GM19328 (cell line): ENCODE results near the gene SMARCD1.
"Not testable (repeated sequence)": the region's sequence is repeated elsewhere in the genome, so short reads cannot be mapped to it uniquely, and the experiment has no call there.

Source experiments
- ATAC-seq: cut with Tn5 transposase; IDR thresholded peaks from one replicate; pipeline ENCODE4 v1.9.1; 2021; ENCODE audit warnings: mild to moderate bottlenecking, moderate library complexity; ENCODE audit not compliant: unreplicated experiment

Gene SMARCD1

DNA sequence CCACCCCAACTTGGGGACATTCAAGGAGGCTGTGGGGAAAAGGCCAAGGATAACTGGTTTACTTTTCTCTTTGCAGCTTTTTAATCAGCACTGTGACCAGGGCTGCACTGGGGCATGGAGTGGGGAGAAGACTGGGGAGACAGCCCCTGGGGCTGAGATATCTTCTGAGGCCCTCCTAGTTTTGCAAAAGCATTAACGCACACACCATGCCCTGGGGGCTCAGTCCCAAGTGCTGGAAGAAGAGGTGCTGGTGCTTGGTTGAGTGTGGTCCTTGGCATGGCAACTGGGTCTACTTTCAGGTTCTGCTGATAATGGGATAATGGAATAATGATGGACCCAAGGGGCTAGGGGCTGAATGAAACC lies 9.4 kb upstream of the SMARCD1 start:
- ATAC-seq = no peak

DNA sequence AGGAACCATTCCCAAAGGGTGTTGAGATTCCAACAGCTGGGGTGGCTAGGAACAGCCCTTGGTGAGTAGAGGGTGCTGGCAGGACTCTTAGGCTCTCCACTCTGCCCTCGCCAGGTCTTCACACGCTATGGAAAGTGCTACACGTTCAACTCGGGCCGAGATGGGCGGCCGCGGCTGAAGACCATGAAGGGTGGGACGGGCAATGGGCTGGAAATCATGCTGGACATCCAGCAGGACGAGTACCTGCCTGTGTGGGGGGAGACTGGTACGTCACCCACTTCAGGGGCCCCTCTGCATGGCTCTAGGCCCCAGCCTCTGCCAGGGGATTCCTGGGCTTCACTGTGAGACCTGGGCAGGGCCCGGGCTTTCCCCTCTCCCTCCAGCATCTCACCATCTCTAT lies 8.0 kb upstream of the SMARCD1 start:
- no peak for ATAC-seq

DNA sequence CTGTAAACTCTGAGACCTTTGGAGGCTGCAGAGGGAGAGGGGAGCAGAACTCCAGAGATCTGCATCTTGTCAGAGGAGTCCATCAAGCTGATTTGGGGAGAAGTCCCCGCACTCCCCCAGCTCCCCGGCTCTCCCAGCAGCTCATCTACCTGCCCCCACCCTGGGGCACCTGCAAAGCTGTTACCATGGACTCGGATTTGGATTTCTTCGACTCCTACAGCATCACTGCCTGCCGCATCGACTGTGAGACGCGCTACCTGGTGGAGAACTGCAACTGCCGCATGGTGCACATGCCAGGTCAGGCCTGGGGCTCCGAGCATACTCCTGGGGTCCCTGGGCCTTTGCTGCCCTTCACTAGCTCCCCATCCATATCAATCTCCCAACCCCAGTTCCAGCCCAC lies 6.9 kb upstream of the SMARCD1 start:
- no peak for ATAC-seq

DNA sequence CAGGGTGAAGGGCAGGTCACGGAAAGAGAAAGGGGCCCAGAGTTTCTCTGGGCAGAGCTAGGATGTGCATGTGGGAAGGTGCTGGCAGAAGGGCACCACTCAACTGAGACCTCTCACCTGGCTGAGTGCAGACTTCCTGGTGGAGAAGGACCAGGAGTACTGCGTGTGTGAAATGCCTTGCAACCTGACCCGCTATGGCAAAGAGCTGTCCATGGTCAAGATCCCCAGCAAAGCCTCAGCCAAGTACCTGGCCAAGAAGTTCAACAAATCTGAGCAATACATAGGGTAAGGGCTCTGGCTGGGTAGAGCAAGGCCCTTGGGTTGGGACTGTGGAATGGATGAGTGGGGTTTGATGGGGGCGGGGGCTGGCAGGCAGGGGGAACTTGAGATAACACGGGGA lies 5.4 kb upstream of the SMARCD1 start:
- no peak for ATAC-seq

DNA sequence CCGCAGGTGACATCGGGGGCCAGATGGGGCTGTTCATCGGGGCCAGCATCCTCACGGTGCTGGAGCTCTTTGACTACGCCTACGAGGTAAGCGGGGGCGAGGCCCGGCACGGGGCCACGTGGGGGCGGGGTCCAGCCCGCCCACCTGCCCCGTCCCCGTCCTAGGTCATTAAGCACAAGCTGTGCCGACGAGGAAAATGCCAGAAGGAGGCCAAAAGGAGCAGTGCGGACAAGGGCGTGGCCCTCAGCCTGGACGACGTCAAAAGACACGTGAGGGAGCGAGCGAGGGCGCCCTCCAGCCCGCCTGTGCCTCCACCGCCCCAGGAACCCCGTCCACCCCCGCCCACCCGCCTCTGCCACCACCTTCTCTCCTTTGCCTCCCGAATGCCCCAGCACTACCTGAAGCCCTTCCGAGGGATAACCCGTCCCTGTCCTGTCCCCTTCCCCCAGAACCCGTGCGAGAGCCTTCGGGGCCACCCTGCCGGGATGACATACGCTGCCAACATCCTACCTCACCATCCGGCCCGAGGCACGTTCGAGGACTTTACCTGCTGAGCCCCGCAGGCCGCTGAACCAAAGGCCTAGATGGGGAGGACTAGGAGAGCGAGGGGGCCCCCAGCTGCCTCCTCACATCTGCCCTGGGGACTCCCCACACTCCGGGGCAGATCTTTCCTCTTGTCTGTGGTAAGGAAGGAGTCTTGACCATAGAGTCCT lies 3.9 kb upstream of the SMARCD1 start:
- no peak for ATAC-seq

DNA sequence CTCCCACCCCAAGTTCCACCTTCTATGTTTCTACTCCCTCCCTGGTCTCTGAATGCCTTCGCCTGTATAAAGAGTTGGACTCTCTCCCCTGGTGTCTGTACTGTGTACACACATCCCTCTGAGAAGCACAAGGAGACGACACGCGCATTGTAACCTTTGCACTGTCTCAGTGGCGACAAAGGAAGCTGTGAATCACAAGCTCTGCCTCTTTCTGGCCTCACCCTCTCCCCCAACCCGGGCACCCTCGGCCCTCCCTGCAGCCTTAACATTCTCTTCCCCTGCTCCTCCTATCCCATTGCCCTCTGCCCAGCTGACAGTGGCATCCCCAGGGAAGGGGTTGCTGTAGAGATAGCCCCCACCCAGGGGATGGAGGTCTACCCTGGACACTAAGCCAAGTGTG lies 2.5 kb upstream of the SMARCD1 start:
- ATAC-seq = no peak

DNA sequence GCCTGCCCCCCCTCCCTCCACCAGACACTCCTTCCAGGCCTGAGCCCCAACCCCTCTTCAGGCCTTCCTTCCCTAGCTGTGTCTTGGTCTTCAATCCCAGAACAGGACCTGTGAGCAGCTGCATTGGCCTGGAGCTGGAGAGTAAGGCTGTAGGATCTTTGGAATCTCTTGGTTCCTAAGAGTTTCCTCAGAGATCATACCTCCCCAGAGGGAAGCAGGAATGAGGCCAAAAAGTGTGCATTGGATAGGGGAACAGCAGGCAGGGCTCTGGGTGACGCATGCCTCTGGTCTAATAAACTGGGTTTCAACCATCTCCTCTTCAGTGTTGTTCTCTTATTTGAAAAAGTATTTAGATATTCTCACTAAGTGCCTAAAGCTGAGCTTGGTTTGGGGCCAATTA lies 1.8 kb upstream of the SMARCD1 start:
- no peak for ATAC-seq

DNA sequence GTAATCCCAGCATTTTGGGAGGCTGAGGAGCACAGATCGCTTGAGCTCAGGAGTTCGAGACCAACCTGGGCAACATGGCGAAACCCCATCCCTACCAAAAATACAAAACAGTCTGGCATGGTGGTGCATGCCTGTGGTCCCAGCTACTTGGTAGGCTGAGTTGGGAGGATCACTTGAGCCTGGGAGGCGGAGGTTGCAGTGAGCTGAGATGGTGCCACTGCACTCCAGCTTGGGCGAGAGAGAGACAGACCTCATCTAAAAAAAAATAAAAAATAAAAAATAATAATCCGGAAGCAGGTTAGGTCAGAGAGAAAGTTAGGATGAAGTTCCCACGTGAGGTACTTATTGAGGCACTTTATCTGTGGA lies 750 bp upstream of the SMARCD1 start:
- ATAC-seq = not testable (repeated sequence)

DNA sequence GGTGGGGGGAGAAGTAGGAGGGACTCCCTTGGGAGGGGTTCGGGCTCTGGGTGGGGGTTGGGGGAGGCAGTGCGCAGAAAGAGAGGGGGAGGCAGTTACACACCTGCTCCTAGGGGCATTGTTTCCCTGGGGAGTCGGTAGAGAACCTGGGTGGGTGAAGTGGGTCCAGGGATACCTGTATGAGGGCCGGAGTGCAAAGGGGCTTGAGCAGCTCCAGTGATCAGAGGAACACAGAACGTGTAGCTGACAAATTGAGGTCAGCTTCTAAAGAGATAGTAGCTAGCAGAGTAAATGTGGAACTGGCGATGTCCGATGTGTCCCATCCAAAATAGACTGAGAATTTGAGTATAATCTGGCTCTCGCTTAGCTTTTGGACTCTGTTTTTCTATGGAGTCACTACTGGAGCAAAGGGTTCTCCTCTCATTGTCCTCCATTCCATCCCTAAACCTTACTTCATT lies 502 bp downstream of the SMARCD1 start:
- ATAC-seq = no peak

DNA sequence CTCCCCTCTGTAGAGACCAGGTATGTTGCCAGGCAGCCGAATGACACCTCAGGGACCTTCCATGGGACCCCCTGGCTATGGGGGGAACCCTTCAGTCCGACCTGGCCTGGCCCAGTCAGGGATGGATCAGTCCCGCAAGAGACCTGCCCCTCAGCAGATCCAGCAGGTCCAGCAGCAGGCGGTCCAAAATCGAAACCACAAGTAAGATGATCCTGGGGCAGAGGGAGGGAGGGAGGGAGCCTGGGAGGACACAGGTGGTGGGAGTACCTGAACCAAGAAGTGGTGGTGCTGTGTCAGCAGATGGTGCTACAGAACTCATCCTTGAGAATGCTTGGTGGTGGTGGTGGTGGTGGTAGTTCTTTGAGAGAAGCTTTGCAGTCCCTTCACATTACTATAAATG lies 1.0 kb downstream of the SMARCD1 start:
- no peak for ATAC-seq

DNA sequence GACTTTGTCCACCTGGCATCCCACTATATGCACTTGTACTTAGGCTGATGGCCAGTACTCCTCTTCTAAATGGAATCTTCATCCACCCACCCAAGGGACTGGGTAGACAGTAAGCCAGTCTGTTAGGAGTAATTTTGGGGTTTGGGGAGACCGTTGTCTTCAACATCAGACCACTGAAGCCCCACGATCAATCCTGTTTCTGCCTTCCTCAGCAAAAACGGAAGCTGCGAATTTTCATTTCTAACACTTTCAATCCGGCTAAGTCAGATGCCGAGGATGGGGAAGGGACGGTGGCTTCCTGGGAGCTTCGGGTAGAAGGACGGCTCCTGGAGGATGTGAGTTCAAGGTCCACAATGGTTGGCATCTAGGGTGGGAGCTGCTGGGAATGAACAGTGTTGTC lies 2.0 kb downstream of the SMARCD1 start:
- no peak for ATAC-seq

DNA sequence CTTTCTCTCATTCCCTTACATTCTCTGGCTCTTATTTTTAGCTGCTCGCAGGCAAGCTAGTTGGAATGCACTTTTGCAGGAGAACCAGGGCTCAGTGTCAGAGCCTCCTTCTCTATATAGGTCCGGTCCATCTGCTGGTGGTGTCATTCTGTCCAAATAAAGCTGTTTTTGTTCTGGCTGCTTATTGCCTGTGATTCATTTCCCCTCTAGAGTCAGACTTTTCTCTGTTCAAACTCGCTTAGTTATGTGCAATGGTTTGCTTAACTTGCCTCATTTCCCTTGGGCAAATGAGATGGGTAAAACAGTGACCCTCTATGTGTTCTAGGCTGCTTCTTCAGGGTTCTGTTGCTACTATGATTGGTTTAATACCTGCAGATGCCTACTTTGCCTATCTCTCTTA lies 2.9 kb downstream of the SMARCD1 start:
- ATAC-seq = no peak

DNA sequence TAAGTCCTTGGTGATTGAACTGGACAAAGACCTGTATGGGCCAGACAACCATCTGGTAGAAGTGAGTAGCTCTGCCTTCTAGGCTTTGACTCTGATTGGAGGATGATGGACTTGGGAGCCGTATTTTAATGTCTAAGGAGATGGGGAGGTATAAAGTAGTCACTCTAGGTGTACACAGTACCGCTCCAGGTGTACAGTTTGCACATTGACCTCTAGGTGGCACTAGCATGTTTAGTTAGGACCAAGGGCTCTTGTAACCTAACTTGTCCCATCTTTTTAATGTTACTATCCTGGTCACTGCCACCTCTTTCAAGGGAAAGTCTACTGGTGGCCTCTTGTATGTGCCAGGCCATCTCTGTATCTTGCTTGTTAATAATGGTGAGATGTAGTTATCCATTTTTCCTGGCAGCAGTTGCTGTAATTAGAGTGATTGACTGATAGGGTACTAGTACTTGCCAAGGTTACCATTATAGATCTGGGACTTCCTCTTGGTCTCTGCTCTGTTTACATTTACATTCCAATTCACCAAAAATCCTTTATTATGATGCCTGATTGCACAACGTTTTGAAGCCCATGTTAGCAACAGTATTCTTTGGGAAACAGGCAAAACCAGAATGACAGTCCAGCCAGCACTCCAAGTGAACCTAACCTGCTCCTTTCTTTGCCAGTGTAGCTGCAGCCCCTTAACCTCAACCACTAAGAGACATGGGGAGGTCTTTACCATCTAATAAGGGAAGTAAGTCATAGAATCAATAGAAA lies 3.6 kb downstream of the SMARCD1 start:
- ATAC-seq = no peak

DNA sequence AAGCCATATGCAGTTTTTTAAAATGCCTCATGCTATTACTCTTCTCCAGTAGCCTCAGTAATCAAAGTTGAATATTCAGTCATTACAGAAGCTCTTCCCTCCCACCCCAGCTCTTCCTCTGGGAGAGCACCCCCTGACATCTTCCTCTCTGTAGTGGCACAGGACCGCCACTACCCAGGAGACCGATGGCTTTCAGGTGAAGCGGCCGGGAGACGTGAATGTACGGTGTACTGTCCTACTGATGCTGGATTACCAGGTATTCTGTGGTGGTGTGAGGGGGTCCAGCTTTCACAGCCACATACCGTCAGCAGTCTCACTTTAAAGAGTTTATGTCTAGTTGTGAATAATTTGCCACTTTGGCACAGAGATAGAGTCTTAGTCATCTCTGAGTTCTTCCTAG lies 4.6 kb downstream of the SMARCD1 start:
- ATAC-seq = no peak

DNA sequence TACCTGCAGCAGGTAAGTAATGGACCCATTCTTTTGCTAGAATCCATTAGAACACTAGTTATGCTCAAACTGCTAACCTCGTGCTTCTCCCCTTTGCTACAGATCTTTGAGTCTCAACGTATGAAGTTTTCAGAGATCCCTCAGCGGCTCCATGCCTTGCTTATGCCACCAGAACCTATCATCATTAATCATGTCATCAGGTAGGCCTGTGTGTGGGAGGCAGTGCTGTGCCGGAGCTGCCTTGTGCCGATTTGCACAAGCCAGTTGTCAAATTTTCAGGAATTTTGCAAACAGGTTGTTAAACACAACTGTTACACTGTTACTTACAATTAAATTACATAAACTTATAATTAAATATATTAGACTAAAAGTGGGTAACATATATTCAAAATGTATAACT lies 5.2 kb downstream of the SMARCD1 start:
- no peak for ATAC-seq

DNA sequence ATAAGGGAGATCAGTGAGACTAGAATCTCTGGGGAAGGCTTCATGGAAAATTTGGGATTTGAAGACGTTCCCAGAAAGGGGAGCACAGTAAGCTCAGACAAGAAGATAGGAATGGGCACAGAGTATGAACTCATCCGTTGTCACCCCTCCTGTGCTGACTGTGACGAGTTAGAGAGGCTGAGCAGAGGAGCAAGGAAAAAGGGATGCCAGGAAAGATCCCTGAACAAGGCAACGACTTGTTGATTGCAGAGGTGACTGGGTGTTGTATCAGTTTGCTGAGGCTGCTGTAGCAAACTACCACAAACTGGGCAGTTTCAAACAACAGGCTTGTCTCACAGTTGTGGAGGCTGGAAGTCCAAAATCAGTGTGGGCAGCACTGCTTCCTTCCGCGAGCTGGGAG lies 12.8 kb downstream of the SMARCD1 start:
- ATAC-seq = no peak

DNA sequence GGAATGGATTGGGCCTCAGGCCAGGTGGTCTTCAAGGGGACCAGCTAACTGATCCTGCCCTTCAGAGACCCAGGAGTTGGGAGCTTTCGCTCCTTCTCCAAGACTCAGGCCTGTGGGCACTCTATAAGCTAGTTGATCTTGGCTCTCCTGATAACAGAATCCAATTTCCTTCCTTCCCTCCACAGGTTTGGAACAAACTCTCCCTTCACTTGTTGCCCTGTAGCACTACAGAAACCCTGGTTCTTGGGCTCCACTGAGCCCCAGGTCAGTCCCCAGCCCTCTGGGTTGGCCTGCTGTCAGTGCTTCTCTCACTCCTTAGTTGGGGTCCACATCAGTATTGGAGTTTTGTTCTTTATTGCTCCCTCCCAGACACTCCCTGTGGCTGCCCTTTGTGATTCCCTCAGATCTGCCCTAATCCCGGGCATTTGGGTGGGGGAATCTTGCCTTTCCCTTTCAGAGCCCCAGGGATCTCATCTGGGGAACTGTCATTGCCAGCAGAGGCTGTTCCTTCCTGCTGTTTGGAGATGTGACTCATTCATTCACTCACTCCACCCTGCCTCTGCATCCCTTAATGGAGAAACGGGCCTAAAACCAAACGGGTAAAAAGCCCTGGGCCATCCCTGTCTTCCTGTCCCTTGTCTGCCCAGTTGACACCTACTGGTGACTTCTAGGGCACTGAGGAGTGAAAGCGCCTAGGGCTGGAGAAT lies 14.3 kb downstream of the SMARCD1 start:
- no peak for ATAC-seq

DNA sequence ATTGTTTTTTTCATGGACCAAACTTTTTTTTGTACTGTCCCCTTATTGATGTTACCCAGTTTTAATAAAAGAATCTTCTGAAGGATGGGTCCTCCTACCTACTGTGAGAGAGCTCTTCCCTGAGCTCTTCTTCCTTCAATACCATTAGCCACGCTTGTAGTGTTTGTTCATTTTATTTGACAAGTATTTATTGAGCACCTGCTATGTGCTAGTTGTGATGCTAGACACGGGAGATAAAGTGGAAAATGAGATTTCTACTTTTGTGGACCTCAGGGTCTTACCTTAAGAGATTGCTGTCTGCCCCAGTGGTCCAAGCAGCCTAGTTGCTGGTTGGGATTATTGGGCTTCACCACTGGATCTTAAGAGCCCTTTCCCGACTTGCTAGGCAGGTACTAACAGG lies 15.4 kb downstream of the SMARCD1 start:
- no peak for ATAC-seq

DNA sequence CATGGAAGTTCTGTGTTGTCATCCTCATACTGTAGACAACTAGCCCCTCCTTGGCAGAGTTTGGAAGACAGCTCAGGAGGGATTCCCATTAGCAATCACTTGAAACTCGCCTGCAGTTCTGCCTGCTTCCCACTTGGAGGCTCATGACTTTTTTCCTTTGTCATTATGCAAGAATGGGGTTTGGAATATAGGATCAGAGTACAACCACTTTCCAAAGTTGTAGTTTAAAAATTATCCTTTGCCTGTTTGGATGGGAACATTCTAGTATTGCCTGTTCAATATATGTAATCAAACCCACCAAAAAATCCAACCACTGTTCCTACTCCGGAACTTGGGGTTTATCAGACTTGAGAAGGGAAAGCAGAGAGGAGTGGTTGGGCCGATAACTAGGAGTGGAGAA lies 16.5 kb downstream of the SMARCD1 start:
- no peak for ATAC-seq

DNA sequence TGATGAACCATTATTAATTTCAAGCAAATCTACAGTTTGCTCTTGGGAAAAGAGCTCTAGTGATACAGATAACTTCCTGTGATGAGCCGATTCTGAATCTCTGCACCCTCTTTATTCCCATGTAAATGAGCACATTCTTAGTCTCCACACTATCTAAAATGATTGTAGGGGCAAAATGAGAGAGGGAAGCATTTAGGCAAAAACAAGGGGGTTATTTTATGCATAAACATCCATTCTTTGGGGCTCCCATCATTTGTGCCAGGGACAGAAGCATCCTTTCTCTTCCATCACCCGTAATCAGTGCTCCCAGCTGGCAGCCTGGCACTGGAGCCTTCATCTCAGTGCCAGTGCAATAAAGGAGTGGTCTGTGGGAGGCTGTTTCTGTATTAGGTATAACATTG lies 17.0 kb downstream of the SMARCD1 start:
- no peak for ATAC-seq

DNA sequence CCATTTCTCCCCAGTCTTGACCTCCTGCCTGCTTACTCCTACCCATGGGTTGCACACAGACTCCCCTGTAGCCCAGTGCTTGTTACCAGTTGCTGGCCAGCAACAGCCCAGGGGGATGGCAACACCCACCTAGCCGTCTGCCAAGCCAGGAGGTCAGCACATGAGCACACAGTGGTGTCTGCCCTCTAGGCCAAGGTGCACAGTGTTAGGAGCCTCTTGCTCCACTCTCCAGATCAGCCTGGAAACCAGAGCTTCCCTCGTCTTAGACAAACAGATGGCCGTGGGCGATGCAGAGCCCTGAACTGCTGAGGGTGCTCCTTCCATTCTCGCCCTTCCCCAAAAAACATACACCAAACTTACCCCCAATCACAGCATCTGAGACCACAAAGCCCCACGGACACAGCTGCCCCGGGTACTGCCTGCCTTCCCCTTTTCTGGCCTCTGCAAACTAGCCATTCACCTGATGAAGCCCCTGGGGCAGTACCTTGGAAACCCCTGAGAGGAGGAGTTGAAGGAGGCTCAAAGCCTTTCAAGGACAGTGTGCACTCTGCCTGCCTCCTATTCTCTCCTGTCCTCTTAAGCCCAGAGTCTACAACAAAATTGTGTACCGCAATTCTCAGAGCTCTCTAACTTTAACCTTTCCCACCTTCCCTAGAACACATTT lies 17.6 kb downstream of the SMARCD1 start:
- no peak for ATAC-seq

DNA sequence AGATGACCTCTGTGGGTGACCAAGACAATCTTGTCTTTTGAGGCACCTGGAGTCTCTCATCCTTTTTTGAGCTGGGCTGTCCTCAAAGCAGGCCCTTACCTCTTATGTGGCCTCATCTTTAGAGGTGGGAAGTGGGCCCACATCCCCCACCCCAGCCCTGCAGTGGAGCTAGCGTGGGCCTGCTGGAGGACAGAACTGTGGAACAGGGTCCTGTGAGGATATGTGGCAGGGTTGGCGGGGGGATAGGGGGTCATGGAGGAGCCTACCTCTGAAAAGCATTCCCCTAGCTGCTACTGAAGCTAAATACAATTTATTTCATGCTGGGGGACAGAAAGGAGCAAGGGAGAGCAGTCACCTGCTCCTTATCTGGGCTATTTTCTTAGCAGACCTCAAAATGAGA lies 18.2 kb downstream of the SMARCD1 start:
- no peak for ATAC-seq
